Endothelial cell of umbilical vein (primary cell): ENCODE measurements around the gene CD81. TPM values are rescaled to one million over a fixed set of nuclear protein-coding genes. Genes with fewer than 3 reads are reported as not detected.

Source experiments
- BruUV-seq: library from RNA; stranded (reverse); fragments of 400-500 nt; replicated peaks from 2 replicates; lab custom pipeline; 2021; lab: Mats Ljungman, UMichigan
- CTCF ChIA-PET: fragments of 300-600, 350-600 bp; sonication (Branson Sonifier 250); formaldehyde crosslinking; loops from one replicate; lab custom pipeline; 2021; ENCODE audit warnings: antibody characterized with exemption, inconsistent platforms; lab: Charles Lee
- POLR2A ChIA-PET: fragments of 300-600, 350-600 bp; sonication (Branson Sonifier 250); formaldehyde crosslinking; loops from one replicate; lab custom pipeline; 2021; ENCODE audit warnings: antibody characterized with exemption, inconsistent platforms; lab: Charles Lee
- DNase-seq: peaks from one replicate; pipeline ENCODE4 v3.0.0-alpha.2; 2011; ENCODE audit warnings: low read depth, low spot score
- FAIRE-seq: peaks from 2 replicates; lab custom pipeline; 2011; peaks lifted over from hg19 to GRCh38; lab: Jason Lieb, UNC
- H2AFZ ChIP-seq: 2 replicates; pipeline ENCODE4 v1.6.0; 2012; ENCODE audit warnings: low read depth, low read length, control low read depth, inconsistent platforms
- H3K27ac ChIP-seq: 2 replicates; pipeline ENCODE4 v1.5.1; 2011; ENCODE audit warnings: low read depth, mild to moderate bottlenecking, control low read depth, low read length, moderate library complexity; ENCODE audit not compliant: insufficient read depth
- H3K27me3 ChIP-seq, 2 experiments: 2 replicates each; pipeline versions ENCODE4 v1.6.0 to v1.6.1; 2011; ENCODE audit warnings: low read length in 2 of 2, mixed read lengths in 1 of 2; ENCODE audit not compliant: control insufficient read depth in 2 of 2, insufficient read depth in 2 of 2
- H3K36me3 ChIP-seq, 2 experiments: 2 replicates in 1 of 2; 3 replicates in 1 of 2; pipeline ENCODE4 v1.5.1; 2011; ENCODE audit warnings: low read length in 2 of 2, mild to moderate bottlenecking in 1 of 2, moderate library complexity in 1 of 2; ENCODE audit not compliant: control insufficient read depth in 2 of 2, insufficient read depth in 2 of 2; ENCODE audit errors: extremely low read depth in 1 of 2
- H3K4me1 ChIP-seq: 3 replicates; pipeline ENCODE4 v1.5.1; 2011; ENCODE audit warnings: mild to moderate bottlenecking, low read length; ENCODE audit not compliant: control insufficient read depth, insufficient read depth; ENCODE audit errors: extremely low read depth
- H3K4me2 ChIP-seq: 2 replicates; pipeline ENCODE4 v1.6.1; 2011; ENCODE audit warnings: low read length, control low read depth, mixed read lengths; ENCODE audit not compliant: insufficient read depth
- H3K4me3 ChIP-seq, 3 experiments: fragments of 200-600 bp in 1 of 3; sonication (generic), shearing (Covaris generic) in 1 of 3; replicated peaks in 1 of 3; 2 replicates each; pipeline ENCODE4 v1.5.1; 2011 to 2016; ENCODE audit warnings: control low read depth in 3 of 3, low read length in 3 of 3, mild to moderate bottlenecking in 2 of 3, inconsistent platforms in 1 of 3, low read depth in 1 of 3, moderate library complexity in 1 of 3; ENCODE audit not compliant: insufficient read depth in 1 of 3
- H3K79me2 ChIP-seq: 2 replicates; pipeline ENCODE4 v1.6.0; 2012; ENCODE audit warnings: low read length, inconsistent platforms; ENCODE audit not compliant: control insufficient read depth, insufficient read depth
- H3K9ac ChIP-seq: replicated peaks from 2 replicates; pipeline ENCODE3; 2011; ENCODE audit warnings: low read length, control low read depth; ENCODE audit not compliant: insufficient read depth; ENCODE audit errors: extremely low read depth
- H3K9me1 ChIP-seq: replicated peaks from 3 replicates; pipeline ENCODE4 v1.6.0; 2011; ENCODE audit warnings: mild to moderate bottlenecking, low read length; ENCODE audit not compliant: control insufficient read depth, insufficient read depth; ENCODE audit errors: extremely low read depth
- H3K9me3 ChIP-seq: replicated peaks from 2 replicates; pipeline ENCODE4 v1.5.1; 2012; ENCODE audit warnings: low read length, inconsistent platforms; ENCODE audit not compliant: control insufficient read depth, insufficient read depth
- H4K20me1 ChIP-seq: replicated peaks from 2 replicates; pipeline ENCODE3; 2011; ENCODE audit warnings: mild to moderate bottlenecking, low read length; ENCODE audit not compliant: control insufficient read depth, insufficient read depth; ENCODE audit errors: extremely low read depth
- EZH2 ChIP-seq: IDR thresholded peaks from 2 replicates; pipeline ENCODE4 v1.6.1; 2012; ENCODE audit warnings: borderline replicate concordance, low read depth, mild to moderate bottlenecking, moderate library complexity, low read length, inconsistent platforms; ENCODE audit not compliant: severe bottlenecking
- FOS ChIP-seq: IDR thresholded peaks from 2 replicates; pipeline ENCODE4 v1.6.1; 2011; ENCODE audit warnings: mild to moderate bottlenecking, low read length, moderate library complexity, borderline replicate concordance; ENCODE audit not compliant: insufficient read depth
- GATA2 ChIP-seq: IDR thresholded peaks from 2 replicates; pipeline ENCODE4 v1.7.0; 2011; ENCODE audit warnings: low read depth, mild to moderate bottlenecking, moderate library complexity, mixed read lengths, low read length; ENCODE audit not compliant: insufficient read length, insufficient read depth
- JUN ChIP-seq: IDR thresholded peaks from 2 replicates; pipeline ENCODE4 v1.6.1; 2011; ENCODE audit warnings: borderline replicate concordance, low read depth; ENCODE audit not compliant: insufficient read length, insufficient read depth
- MYC ChIP-seq: IDR thresholded peaks from one replicate; pipeline ENCODE4 v1.6.1; 2011; ENCODE audit warnings: mild to moderate bottlenecking, low read depth, low read length
- POLR2A ChIP-seq: IDR thresholded peaks from 2 replicates; pipeline ENCODE4 v1.6.1; 2012; ENCODE audit warnings: low read depth, mild to moderate bottlenecking, control low read depth, low read length
- POLR2AphosphoS5 ChIP-seq: IDR thresholded peaks from 2 replicates; pipeline ENCODE4 v1.6.1; 2012; ENCODE audit warnings: low read depth, mild to moderate bottlenecking, control low read depth, low read length, moderate library complexity; ENCODE audit not compliant: insufficient read depth
- dilution Hi-C: fragments of 300-500 bp; cut with MboI; formaldehyde crosslinking; loops from one replicate; pipeline ENCODE4 v1.15.0; 2019; ENCODE audit warnings: low sequenced_read_pairs; ENCODE audit not compliant: extremely low pct_ligation_motif_present
- intact Hi-C: fragments of 100-400 bp; cut with micrococcal nuclease; formaldehyde crosslinking; loops from one replicate; pipeline ENCODE4 v1.10.0; 2022
- polyA plus RNA-seq, 4 experiments: library from polyadenylated mRNA; depleted of rRNA in 3 of 4; stranded (reverse) in 3 of 4; unstranded in 1 of 4; fragments of >200 nt; gene quantifications; 2 replicates each; pipeline versions ENCODE4 v1.2.1 to v1.2.3, GENCODE V29; 2011 to 2012; ENCODE audit warnings: missing spikeins in 1 of 4
- total RNA-seq: library from RNA; stranded (reverse); gene quantifications from 2 replicates; pipeline ENCODE4 v1.2.3, GENCODE V29; 2021
- TF ChIP-seq, protein P1 (sequence below), 2 donors: IDR thresholded peaks; 1 replicate in 1 of 2; 2 replicates in 1 of 2; pipeline ENCODE4 v1.5.1; 2011; ENCODE audit warnings: low read length in 2 of 2, mild to moderate bottlenecking in 2 of 2, moderate library complexity in 2 of 2, control low read depth in 1 of 2, inconsistent platforms in 1 of 2, low read depth in 1 of 2; ENCODE audit not compliant: insufficient read depth in 1 of 2; ENCODE audit errors: extremely low read depth in 1 of 2
- TF ChIP-seq, protein P2 (sequence below): IDR thresholded peaks from 2 replicates; pipeline ENCODE4 v1.6.1; 2011; ENCODE audit not compliant: insufficient read depth, insufficient read length

CD81 gene
- total and polyA plus RNA-seq, 2 donors (not counting 3 experiments of a cell fraction or from before 2014, with no cell fraction given), result 409 to 802 TPM

DNA sequence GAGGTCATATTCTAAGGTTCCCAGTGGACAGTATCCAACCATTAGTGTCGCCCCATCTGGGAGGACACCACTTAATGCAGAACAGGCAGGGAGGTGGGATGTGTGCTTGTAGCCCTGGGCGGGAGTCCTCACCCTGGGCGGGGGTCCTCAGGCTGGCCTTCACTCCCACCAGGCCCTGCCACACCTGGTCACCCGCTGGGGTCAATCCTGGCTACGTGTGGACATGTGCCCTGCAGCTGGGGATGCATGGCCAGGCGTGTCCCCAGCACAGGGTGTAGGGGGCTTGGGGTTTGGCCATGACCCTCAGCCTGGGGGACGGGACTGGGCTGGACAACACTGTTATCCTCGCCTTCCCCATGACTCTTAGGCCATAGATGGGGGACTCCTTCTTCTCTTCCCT, 48.4 kb downstream of the CD81 start:
- no TSS peak for BruUV-seq
- FAIRE-seq (no peak), DNase-seq (no peak)
- Histone ChIP-seq H3K36me3 (no peaks in the 10 kb centered on the region), H3K27ac (no peak overlapping the region), H3K9ac (no peak overlapping the region), H3K4me1 (no peaks in the 10 kb centered on the region), H3K4me3 (no peak overlapping the region), H2AFZ (no peak overlapping the region), H3K4me2 (no peak overlapping the region), H3K27me3 (no peaks in the 10 kb centered on the region), H3K9me1 (no peaks in the 10 kb centered on the region), H4K20me1 (no peaks in the 10 kb centered on the region), H3K79me2 (no peaks in the 10 kb centered on the region), H3K9me3 (no peaks in the 10 kb centered on the region)
- POLR2A ChIA-PET, result no interaction called here
- CTCF ChIA-PET, result interaction anchor here (8.0 to 10.1 kb wide), 2 partner anchors 105 to 121 kb away, joined by 190 to 829 read pairs; partner anchors contain the start of genes C11orf21 and TSPAN32
- intact Hi-C loops (no loop called here), dilution Hi-C loops (no loop called here)
- no peak for TF ChIP-seq POLR2A
- TF ChIP-seq, protein P1, sequence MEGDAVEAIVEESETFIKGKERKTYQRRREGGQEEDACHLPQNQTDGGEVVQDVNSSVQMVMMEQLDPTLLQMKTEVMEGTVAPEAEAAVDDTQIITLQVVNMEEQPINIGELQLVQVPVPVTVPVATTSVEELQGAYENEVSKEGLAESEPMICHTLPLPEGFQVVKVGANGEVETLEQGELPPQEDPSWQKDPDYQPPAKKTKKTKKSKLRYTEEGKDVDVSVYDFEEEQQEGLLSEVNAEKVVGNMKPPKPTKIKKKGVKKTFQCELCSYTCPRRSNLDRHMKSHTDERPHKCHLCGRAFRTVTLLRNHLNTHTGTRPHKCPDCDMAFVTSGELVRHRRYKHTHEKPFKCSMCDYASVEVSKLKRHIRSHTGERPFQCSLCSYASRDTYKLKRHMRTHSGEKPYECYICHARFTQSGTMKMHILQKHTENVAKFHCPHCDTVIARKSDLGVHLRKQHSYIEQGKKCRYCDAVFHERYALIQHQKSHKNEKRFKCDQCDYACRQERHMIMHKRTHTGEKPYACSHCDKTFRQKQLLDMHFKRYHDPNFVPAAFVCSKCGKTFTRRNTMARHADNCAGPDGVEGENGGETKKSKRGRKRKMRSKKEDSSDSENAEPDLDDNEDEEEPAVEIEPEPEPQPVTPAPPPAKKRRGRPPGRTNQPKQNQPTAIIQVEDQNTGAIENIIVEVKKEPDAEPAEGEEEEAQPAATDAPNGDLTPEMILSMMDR (IDR thresholded peaks at IDR 0.05; ENCODE audit: extremely low read depth in 1 of 2, insufficient read depth in 1 of 2, low read depth in 1 of 2, low read length in 2 of 2), result no peak
- TF ChIP-seq, protein P2, sequence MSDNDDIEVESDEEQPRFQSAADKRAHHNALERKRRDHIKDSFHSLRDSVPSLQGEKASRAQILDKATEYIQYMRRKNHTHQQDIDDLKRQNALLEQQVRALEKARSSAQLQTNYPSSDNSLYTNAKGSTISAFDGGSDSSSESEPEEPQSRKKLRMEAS, result no peak
- no peak for TF ChIP-seq EZH2
- no peak for TF ChIP-seq FOS
- no peak for TF ChIP-seq JUN
- no peak for TF ChIP-seq GATA2
- TF ChIP-seq MYC, result no peak
- TF ChIP-seq POLR2AphosphoS5, result no peak
